Measurements from ENCODE around the gene KRT37.
A peak's percentile ranks its signal among the peaks of the same experiment; 100 is the strongest.
"Not testable (repeated sequence)": the region's sequence is repeated elsewhere in the genome, so short reads cannot be mapped to it uniquely, and the experiment has no call there.

Gene KRT37

GRCh38 chr17:41434415-41434814 is 10.0 kb upstream of the KRT37 start:
- DNase-seq (ENCODE audit: low spot score) = no peak

GRCh38 chr17:41434005-41434404 is 9.6 kb upstream of the KRT37 start:
- no peak for DNase-seq (ENCODE audit: low spot score)

GRCh38 chr17:41433586-41433985 is 9.2 kb upstream of the KRT37 start:
- DNase-seq (ENCODE audit: low spot score) = no peak

- DNase-seq (ENCODE audit: low spot score) = not testable (repeated sequence)
These were observed 6.0 kb upstream of the KRT37 start for GRCh38 chr17:41430376-41430775.

GRCh38 chr17:41429667-41430066 is 5.3 kb upstream of the KRT37 start:
- no peak for DNase-seq (ENCODE audit: low spot score)

- no peak for DNase-seq (ENCODE audit: low spot score)
These were observed 4.4 kb upstream of the KRT37 start for GRCh38 chr17:41428591-41429291.

- not testable (repeated sequence) for DNase-seq (ENCODE audit: low spot score)
These were observed 1.8 kb downstream of the KRT37 start for GRCh38 chr17:41422586-41422985.

- DNase-seq (ENCODE audit: low spot score) = no peak
These were observed 2.8 kb downstream of the KRT37 start for GRCh38 chr17:41421617-41422016.

GRCh38 chr17:41421116-41421515 is 3.3 kb downstream of the KRT37 start:
- no peak for DNase-seq (ENCODE audit: low spot score)

GRCh38 chr17:41420134-41420533 is 4.3 kb downstream of the KRT37 start:
- no peak for DNase-seq (ENCODE audit: low spot score)

GRCh38 chr17:41419716-41420115 is 4.7 kb downstream of the KRT37 start:
- DNase-seq (ENCODE audit: low spot score) = no peak

GRCh38 chr17:41418116-41418860 is 6.1 kb downstream of the KRT37 start:
- DNase-seq (ENCODE audit: low spot score) = no peak

- DNase-seq (ENCODE audit: low spot score) = peak; percentile 50
These were observed 6.8 kb downstream of the KRT37 start for GRCh38 chr17:41417576-41418015.

- DNase-seq (ENCODE audit: low spot score) = no peak
These were observed 7.3 kb downstream of the KRT37 start for GRCh38 chr17:41417127-41417526.

GRCh38 chr17:41416479-41416878 is 7.9 kb downstream of the KRT37 start:
- no peak for DNase-seq (ENCODE audit: low spot score)

- DNase-seq (ENCODE audit: low spot score) = no peak
These were observed 8.5 kb downstream of the KRT37 start for GRCh38 chr17:41415833-41416335.

- no peak for DNase-seq (ENCODE audit: low spot score)
These were observed 9.0 kb downstream of the KRT37 start for GRCh38 chr17:41415411-41415810.

- DNase-seq (ENCODE audit: low spot score) = no peak
These were observed 10.4 kb downstream of the KRT37 start for GRCh38 chr17:41413982-41414381.

GRCh38 chr17:41413353-41413957 is 10.9 kb downstream of the KRT37 start:
- no peak for DNase-seq (ENCODE audit: low spot score)

- no peak for DNase-seq (ENCODE audit: low spot score)
These were observed 13.1 kb downstream of the KRT37 start for GRCh38 chr17:41411072-41411840.

- DNase-seq (ENCODE audit: low spot score) = no peak
These were observed 17.2 kb downstream of the KRT37 start for GRCh38 chr17:41407226-41407625.

- no peak for DNase-seq (ENCODE audit: low spot score)
These were observed 18.2 kb downstream of the KRT37 start for GRCh38 chr17:41406205-41406604.
